HEK293 (cell line): ENCODE data around the gene TMC2.

Source experiments
- CTCF ChIA-PET: fragments of 350-600 bp; formaldehyde crosslinking; extraction: SDS; loops from one replicate; lab custom pipeline; 2021; ENCODE audit warnings: antibody characterized with exemption; lab: Yijun Ruan, JAX
- POLR2A ChIA-PET: fragments of 300-600 bp; formaldehyde crosslinking; extraction: SDS; loops from one replicate; lab custom pipeline; 2020; ENCODE audit warnings: antibody characterized with exemption, inconsistent platforms; lab: Yijun Ruan, JAX
- H3K27ac ChIP-seq: fragments of 200-500 bp; sonication (Bioruptor generic); 2 replicates; pipeline ENCODE4 v1.5.1; 2014; ENCODE audit warnings: low read depth, low read length, control low read depth, inconsistent platforms; ENCODE audit errors: extremely low read depth
- H3K36me3 ChIP-seq, 2 experiments: fragments of 200-500 bp in 1 of 2; sonication (Bioruptor generic) in 1 of 2; 1 replicate in 1 of 2; 2 replicates in 1 of 2; pipeline ENCODE4 v1.5.1; 2014 to 2017; ENCODE audit warnings: inconsistent platforms in 2 of 2, low read length in 2 of 2; ENCODE audit not compliant: control insufficient read depth in 2 of 2, insufficient read depth in 1 of 2
- H3K4me1 ChIP-seq: fragments of 200-500 bp; sonication (Bioruptor generic); 2 replicates; pipeline ENCODE4 v1.5.1; 2014; ENCODE audit warnings: mild to moderate bottlenecking, low read length, inconsistent platforms; ENCODE audit not compliant: control insufficient read depth, insufficient read depth
- H3K4me3 ChIP-seq: 2 replicates; pipeline ENCODE4 v1.5.1; 2011; ENCODE audit warnings: low read depth, mild to moderate bottlenecking, control low read depth, low read length, moderate library complexity
- H3K9me3 ChIP-seq: fragments of 200-500 bp; sonication (Bioruptor generic); 2 replicates; pipeline ENCODE4 v1.5.1; 2014; ENCODE audit warnings: low read depth, low read length, inconsistent platforms; ENCODE audit not compliant: control insufficient read depth, insufficient read depth
- HIC1 ChIP-seq: fragments of 450-650 bp; formaldehyde crosslinking; IDR thresholded peaks from 2 replicates; pipeline ENCODE4 v1.5.1; 2016; ENCODE audit warnings: missing biosample characterization, missing genetic modification characterization
- INSM2 ChIP-seq: fragments of 450-650 bp; formaldehyde crosslinking; IDR thresholded peaks from 2 replicates; pipeline ENCODE4 v1.5.1; 2016; ENCODE audit warnings: missing biosample characterization, missing genetic modification characterization
- KLF17 ChIP-seq: fragments of 450-650 bp; formaldehyde crosslinking; IDR thresholded peaks from 2 replicates; pipeline ENCODE4 v1.5.1; 2016; ENCODE audit warnings: missing biosample characterization, missing genetic modification characterization
- ZBTB17 ChIP-seq: fragments of 450-650 bp; formaldehyde crosslinking; IDR thresholded peaks from 2 replicates; pipeline ENCODE4 v1.5.1; 2016; ENCODE audit warnings: missing biosample characterization, missing genetic modification characterization
- ZNF112 ChIP-seq: fragments of 450-650 bp; formaldehyde crosslinking; IDR thresholded peaks from 2 replicates; pipeline ENCODE4 v1.5.0; 2017; ENCODE audit warnings: missing biosample characterization, missing genetic modification characterization
- ZNF23 ChIP-seq: fragments of 450-650 bp; formaldehyde crosslinking; IDR thresholded peaks from 2 replicates; pipeline ENCODE4 v1.5.1; 2016; ENCODE audit warnings: missing biosample characterization, missing genetic modification characterization, borderline replicate concordance
- ZNF24 ChIP-seq: fragments of 450-650 bp; formaldehyde crosslinking; IDR thresholded peaks from 2 replicates; pipeline ENCODE4 v1.5.1; 2016; ENCODE audit warnings: missing biosample characterization, missing genetic modification characterization
- ZNF341 ChIP-seq: fragments of 450-650 bp; formaldehyde crosslinking; IDR thresholded peaks from 2 replicates; pipeline ENCODE4; 2016; ENCODE audit warnings: low read depth, missing biosample characterization, missing genetic modification characterization
- ZNF398 ChIP-seq: fragments of 450-650 bp; formaldehyde crosslinking; IDR thresholded peaks from 2 replicates; pipeline ENCODE4 v1.5.1; 2017; ENCODE audit warnings: missing biosample characterization, missing genetic modification characterization
- ZNF404 ChIP-seq: fragments of 450-650 bp; formaldehyde crosslinking; IDR thresholded peaks from 2 replicates; pipeline ENCODE4 v1.5.1; 2017; ENCODE audit warnings: missing biosample characterization, missing genetic modification characterization
- ZNF513 ChIP-seq: fragments of 450-650 bp; IDR thresholded peaks from 2 replicates; pipeline ENCODE4 v1.5.1; 2018; ENCODE audit warnings: missing biosample characterization, missing genetic modification characterization
- ZNF518A ChIP-seq: fragments of 450-650 bp; formaldehyde crosslinking; conservative IDR thresholded peaks from 2 replicates; pipeline ENCODE4 v1.5.1; 2016; ENCODE audit warnings: low read depth, missing biosample characterization, missing genetic modification characterization
- ZNF600 ChIP-seq: fragments of 450-650 bp; formaldehyde crosslinking; IDR thresholded peaks from 2 replicates; pipeline ENCODE4 v1.5.1; 2016; ENCODE audit warnings: missing biosample characterization, missing genetic modification characterization
- ZXDB ChIP-seq: fragments of 450-650 bp; formaldehyde crosslinking; IDR thresholded peaks from 2 replicates; pipeline ENCODE4 v1.5.1; 2016; ENCODE audit warnings: missing biosample characterization, missing genetic modification characterization

The TMC2 gene

GRCh38 chr20:2658414-2659354, 122.3 kb downstream of the TMC2 start (continued):
- peak; percentile 81 for TF ChIP-seq ZNF341 (tag by site-specific recombination)
- TF ChIP-seq ZNF513 = 0 out of 2 replicates have a peak, but pooled peaks have one; percentile 9
- peak; percentile 98 for TF ChIP-seq ZNF600 (tag by site-specific recombination)
- no peak for TF ChIP-seq ZNF398 (tag by site-specific recombination)
- TF ChIP-seq INSM2 (tag by site-specific recombination) = peak; percentile 60; the same call in 1 of the 2 replicates
- no peak for TF ChIP-seq ZNF23 (tag by site-specific recombination)
- no peak for TF ChIP-seq ZXDB (tag by site-specific recombination)
- peak; percentile 25 for TF ChIP-seq KLF17
- no peak for TF ChIP-seq ZNF112 (tag by site-specific recombination)
- peak; percentile 18; the same call in 1 of the 2 replicates for TF ChIP-seq ZNF24
- TF ChIP-seq ZNF518A = no peak
- peak; percentile 99 for TF ChIP-seq ZBTB17 (tag by site-specific recombination)

- ChIA-PET CTCF (no interaction called here), POLR2A (interaction anchor here (0.6 kb wide), 1 partner anchor 136 kb away, joined by 5 read pairs; no protein-coding TSS in a partner anchor)
- no peaks in the 10 kb centered on the region for H3K9me3 ChIP-seq
- peaks cover 6% of the 10 kb centered on the region for H3K4me1 ChIP-seq
- H3K4me3 ChIP-seq = no peak overlapping the region
- no peak overlapping the region for H3K27ac ChIP-seq
- TF ChIP-seq HIC1 (peak; percentile 43; the same call in 1 of the 2 replicates), ZNF24 (no peak), ZNF404 (tag by site-specific recombination) (no peak)
- H3K36me3 ChIP-seq = peaks cover 49 to 89% of the 10 kb centered on the region in 2 experiments
Observed at GRCh38 chr20:2659547-2659946, 123.2 kb downstream of the TMC2 start.
